Measurements from ENCODE around the gene SETD2. TPM values are rescaled to one million over a fixed set of nuclear protein-coding genes. Genes with fewer than 3 reads are reported as not detected.

Gene SETD2
- total RNA-seq, 6 experiments from 2014 or later = 20.3 to 27.0 (median 21.9) TPM

DNA sequence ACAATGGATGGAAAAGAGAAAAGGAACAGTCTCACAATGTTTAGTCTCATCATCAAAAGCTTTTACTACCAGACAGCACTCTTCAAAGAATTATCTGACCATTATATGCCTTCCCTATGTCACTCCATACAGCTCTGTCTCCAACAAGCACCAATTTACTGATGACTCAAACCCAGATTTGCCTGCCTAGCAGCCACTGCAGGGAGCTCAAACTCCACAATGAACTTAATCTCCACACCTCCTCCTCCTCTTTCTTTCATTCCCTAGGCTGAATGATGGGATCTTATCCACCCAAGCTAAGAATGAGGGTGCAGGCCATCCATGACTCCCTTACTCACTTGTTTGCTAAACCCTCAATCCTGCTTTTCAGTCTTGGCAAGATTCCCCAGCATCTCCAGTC lies 139.0 kb downstream of the SETD2 start:
- DNase-seq (no peak), ATAC-seq (no peak)
- Histone ChIP-seq H3K27me3 (no peaks in the 10 kb centered on the region), H3K4me1 (peaks cover 0 to 15% (median 0%) of the 10 kb centered on the region in 4 donors), H3K4me3 (no peak overlapping the region), H3K36me3 (no peaks in the 10 kb centered on the region), H3K9me3 (no peaks in the 10 kb centered on the region), H3K27ac (no peak overlapping the region)
- intact Hi-C loops (cut with DNase I) = no loop called here
- TF ChIP-seq POLR2A (IDR thresholded peaks at IDR 0.05) (no peak), CTCF (IDR thresholded peaks at IDR 0.05) (no peak)

GRCh38 chr3:47022641-47023071 lies 141.3 kb downstream of the SETD2 start:
- Histone ChIP-seq H3K36me3 (peaks cover 0 to 12% (median 0%) of the 10 kb centered on the region in 4 donors), H3K4me1 (peaks cover 0 to 19% (median 1%) of the 10 kb centered on the region in 4 donors), H3K27me3 (no peaks in the 10 kb centered on the region), H3K4me3 (no peak overlapping the region), H3K9me3 (no peaks in the 10 kb centered on the region), H3K27ac (peak overlapping the region in 2 of 3 donors; percentile 6 to 55)
- DNase-seq = peak in 2 of 3 donors; percentile 36 to 66
- ATAC-seq = peak; percentile 77 to 88 (median 86)
- intact Hi-C loops (cut with DNase I) = no loop called here
- no peak for TF ChIP-seq POLR2A (IDR thresholded peaks at IDR 0.05)
- WGBS (ENCODE audit: insufficient coverage, low coverage, low lambda C conversion rate, missing lambda C conversion rate) = 13% methylated on average over 1 of the region's 1 CpG

DNA sequence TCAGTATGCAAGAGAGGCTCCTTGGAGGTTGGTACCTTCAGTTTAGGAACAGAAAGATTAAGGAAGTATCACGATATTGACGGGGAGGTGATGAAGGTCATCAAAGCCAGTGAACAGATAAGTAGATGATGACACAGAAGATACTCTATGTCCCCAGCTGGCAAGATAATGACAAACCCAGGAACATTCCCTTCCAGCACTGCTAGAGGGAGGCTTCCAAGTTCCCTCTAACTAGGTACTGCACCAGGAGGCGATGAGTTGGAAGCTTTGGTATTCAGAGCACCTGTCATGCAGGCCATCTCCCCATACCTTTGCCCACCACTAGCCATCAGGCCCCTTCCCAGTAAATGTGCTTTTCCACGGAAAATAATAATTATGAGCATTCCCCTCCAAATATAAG lies 143.6 kb downstream of the SETD2 start:
- intact Hi-C loops (cut with DNase I) = no loop called here
- H3K27ac ChIP-seq = no peak overlapping the region
- H3K27me3 ChIP-seq = no peaks in the 10 kb centered on the region
- H3K4me1 ChIP-seq = peaks cover 0 to 43% (median 12%) of the 10 kb centered on the region in 4 donors
- no peak overlapping the region for H3K4me3 ChIP-seq
- ATAC-seq (no peak), DNase-seq (no peak)
- peaks cover 0 to 12% (median 0%) of the 10 kb centered on the region in 4 donors for H3K36me3 ChIP-seq
- TF ChIP-seq CTCF (IDR thresholded peaks at IDR 0.05) = no peak
- 90% methylated on average over 4 of the region's 4 CpGs for WGBS (ENCODE audit: insufficient coverage, low coverage, low lambda C conversion rate, missing lambda C conversion rate)
- no peaks in the 10 kb centered on the region for H3K9me3 ChIP-seq

DNA sequence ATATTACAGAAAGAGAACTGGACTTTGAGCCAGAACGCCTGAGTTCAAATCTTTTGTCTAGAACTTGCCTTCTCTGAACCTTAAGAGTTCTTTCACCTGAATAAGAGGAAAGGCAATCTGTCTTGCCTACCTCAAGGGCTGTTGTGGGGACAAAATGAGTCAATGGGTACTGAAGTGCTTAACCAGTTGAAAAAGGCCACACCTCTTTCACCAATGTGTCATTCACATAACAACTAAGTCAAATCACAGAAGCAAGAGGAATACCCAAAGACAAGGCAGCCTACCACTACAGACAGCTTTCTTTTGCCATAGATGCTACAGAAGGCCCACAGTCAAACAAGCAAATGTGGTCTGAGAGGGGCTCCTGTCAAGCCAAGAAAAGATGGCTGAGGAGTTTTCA lies 144.7 kb downstream of the SETD2 start:
- Histone ChIP-seq H3K36me3 (peaks cover 0 to 12% (median 0%) of the 10 kb centered on the region in 4 donors), H3K27me3 (no peaks in the 10 kb centered on the region), H3K9me3 (no peaks in the 10 kb centered on the region), H3K4me1 (peaks cover 0 to 48% (median 15%) of the 10 kb centered on the region in 4 donors), H3K27ac (no peak overlapping the region), H3K4me3 (no peak overlapping the region)
- DNase-seq (no peak), ATAC-seq (no peak)
- 78% methylated on average over 1 of the region's 1 CpG for WGBS (ENCODE audit: insufficient coverage, low coverage, low lambda C conversion rate, missing lambda C conversion rate)
- TF ChIP-seq CTCF (IDR thresholded peaks at IDR 0.05) = no peak
- intact Hi-C loops (cut with DNase I) = no loop called here

- H3K36me3 ChIP-seq = peaks cover 0 to 12% (median 0%) of the 10 kb centered on the region in 4 donors
- peak overlapping the region in 1 of 3 donors; percentile 33 for H3K27ac ChIP-seq
- no peak overlapping the region for H3K4me3 ChIP-seq
- H3K9me3 ChIP-seq = no peaks in the 10 kb centered on the region
- H3K4me1 ChIP-seq = peaks cover 0 to 48% (median 15%) of the 10 kb centered on the region in 4 donors
- DNase-seq (no peak), ATAC-seq (no peak)
- intact Hi-C loops (cut with DNase I) = no loop called here
- TF ChIP-seq POLR2A (IDR thresholded peaks at IDR 0.05) = no peak
- no peak for TF ChIP-seq CTCF (IDR thresholded peaks at IDR 0.05)
- H3K27me3 ChIP-seq = no peaks in the 10 kb centered on the region
Measured at GRCh38 chr3:47018269-47018611, 145.7 kb downstream of the SETD2 start.

All from right lobe of liver (tissue), 6 donors.